H9 (cell line): ENCODE results near the gene BLOC1S3. TPM values are rescaled to one million over a fixed set of nuclear protein-coding genes. Genes with fewer than 3 reads are reported as not detected.

ENCODE experiments used
- DNase-seq: peaks from one replicate; pipeline ENCODE4 v3.0.0-alpha.2; 2017
- H2AFZ ChIP-seq: one replicate; pipeline ENCODE4 v1.6.1; 2013; ENCODE audit warnings: mild to moderate bottlenecking, low read length, control low read depth, moderate library complexity
- H2AK5ac ChIP-seq: 2 replicates; pipeline ENCODE4 v1.6.1; 2013; ENCODE audit warnings: low read length, control low read depth, mixed read lengths; ENCODE audit not compliant: insufficient read length
- H2BK120ac ChIP-seq: one replicate; pipeline ENCODE4 v1.6.1; 2013; ENCODE audit warnings: low read depth, mild to moderate bottlenecking, low read length, control low read depth, inconsistent platforms; ENCODE audit not compliant: poor library complexity, severe bottlenecking
- H2BK12ac ChIP-seq: 2 replicates; pipeline ENCODE4 v1.6.1; 2013; ENCODE audit warnings: low read length, control low read depth, mixed read lengths, low read depth; ENCODE audit not compliant: insufficient read length
- H2BK15ac ChIP-seq: 2 replicates; pipeline ENCODE4 v1.6.1; 2013; ENCODE audit warnings: low read depth, low read length, control low read depth
- H2BK20ac ChIP-seq: one replicate; pipeline ENCODE4 v1.6.1; 2013; ENCODE audit warnings: low read depth, mild to moderate bottlenecking, low read length, control low read depth, inconsistent platforms; ENCODE audit not compliant: poor library complexity, severe bottlenecking
- H2BK5ac ChIP-seq: 2 replicates; pipeline ENCODE4 v1.6.1; 2013; ENCODE audit warnings: low read length, control low read depth, mixed read lengths; ENCODE audit not compliant: insufficient read length
- H3K14ac ChIP-seq: 2 replicates; pipeline ENCODE4 v1.6.1; 2013; ENCODE audit warnings: low read length, control low read depth; ENCODE audit not compliant: insufficient read depth
- H3K18ac ChIP-seq: 2 replicates; pipeline ENCODE4 v1.6.1; 2013; ENCODE audit warnings: low read depth, mild to moderate bottlenecking, mixed read lengths, low read length, control low read depth; ENCODE audit not compliant: insufficient read length
- H3K23ac ChIP-seq: 2 replicates; pipeline ENCODE4 v1.6.1; 2013; ENCODE audit warnings: low read length, control low read depth, mixed read lengths, low read depth; ENCODE audit not compliant: insufficient read length
- H3K23me2 ChIP-seq: 2 replicates; pipeline ENCODE4 v1.6.1; 2013; ENCODE audit warnings: low read depth, mild to moderate bottlenecking, mixed read lengths, low read length, control low read depth; ENCODE audit not compliant: insufficient read length, poor library complexity, severe bottlenecking
- H3K27ac ChIP-seq: 2 replicates; pipeline ENCODE4 v1.5.1; 2013; ENCODE audit warnings: low read length, control low read depth, mixed read lengths, low read depth; ENCODE audit not compliant: insufficient read length
- H3K27me3 ChIP-seq: 2 replicates; pipeline ENCODE4 v1.6.1; 2013; ENCODE audit warnings: low read length, control low read depth, inconsistent platforms; ENCODE audit not compliant: insufficient read depth
- H3K4ac ChIP-seq: 2 replicates; pipeline ENCODE4 v1.6.1; 2013; ENCODE audit warnings: low read depth, mild to moderate bottlenecking, control low read depth, inconsistent platforms, low read length, moderate library complexity
- H3K4me1 ChIP-seq: 2 replicates; pipeline ENCODE4 v1.6.1; 2013; ENCODE audit warnings: low read length, control low read depth, inconsistent platforms; ENCODE audit not compliant: insufficient read depth
- H3K4me2 ChIP-seq: 2 replicates; pipeline ENCODE4 v1.6.1; 2013; ENCODE audit warnings: low read length, control low read depth, mixed read lengths; ENCODE audit not compliant: insufficient read length, insufficient read depth
- H3K56ac ChIP-seq: 2 replicates; pipeline ENCODE4 v1.6.1; 2013; ENCODE audit warnings: low read depth, mild to moderate bottlenecking, mixed read lengths, low read length, control low read depth; ENCODE audit not compliant: insufficient read length
- H3K79me1 ChIP-seq: 2 replicates; pipeline ENCODE4 v1.6.1; 2013; ENCODE audit warnings: low read depth, mild to moderate bottlenecking, moderate library complexity, low read length, control low read depth, inconsistent platforms; ENCODE audit not compliant: insufficient read depth, poor library complexity, severe bottlenecking
- H3K79me2 ChIP-seq: 2 replicates; pipeline ENCODE4 v1.6.1; 2013; ENCODE audit warnings: low read length, control low read depth, inconsistent platforms; ENCODE audit not compliant: insufficient read depth
- H3K9ac ChIP-seq: 2 replicates; pipeline ENCODE4 v1.6.1; 2013; ENCODE audit warnings: low read length, control low read depth, mixed read lengths; ENCODE audit not compliant: insufficient read length; ENCODE audit errors: extremely low read depth
- H3K9me3 ChIP-seq: one replicate; pipeline ENCODE4 v1.6.1; 2013; ENCODE audit warnings: low read depth, low read length, inconsistent platforms; ENCODE audit not compliant: control insufficient read depth
- H3T11ph ChIP-seq: one replicate; pipeline ENCODE4 v1.6.1; 2013; ENCODE audit warnings: mild to moderate bottlenecking, low read length, control low read depth, inconsistent platforms
- H4K20me1 ChIP-seq: one replicate; pipeline ENCODE4 v1.6.1; 2013; ENCODE audit not compliant: control insufficient read depth, insufficient read length, insufficient read depth
- H4K5ac ChIP-seq: 2 replicates; pipeline ENCODE4 v1.6.1; 2013; ENCODE audit warnings: low read depth, mild to moderate bottlenecking, mixed read lengths, low read length, control low read depth; ENCODE audit not compliant: insufficient read length
- H4K8ac ChIP-seq: replicated peaks from 2 replicates; pipeline ENCODE4 v1.6.1; 2013; ENCODE audit warnings: low read length, control low read depth, mixed read lengths, low read depth; ENCODE audit not compliant: insufficient read length
- H4K91ac ChIP-seq: 2 replicates; pipeline ENCODE4 v1.6.1; 2013; ENCODE audit warnings: low read depth, mild to moderate bottlenecking, moderate library complexity, mixed read lengths, low read length, control low read depth; ENCODE audit not compliant: insufficient read length
- H3K27ac Mint-ChIP-seq, 3 experiments: 2 replicates in 2 of 3; 3 replicates in 1 of 3; pipeline ENCODE4 v1.8.0; 2020 to 2021; ENCODE audit warnings: mixed read lengths in 3 of 3, mild to moderate bottlenecking in 1 of 3, moderate library complexity in 1 of 3
- H3K27me3 Mint-ChIP-seq: 2 replicates; pipeline ENCODE4 v1.8.0; 2021; ENCODE audit warnings: low read depth, mild to moderate bottlenecking, moderate library complexity, mixed read lengths
- H3K36me3 Mint-ChIP-seq, 3 experiments: 2 replicates in 2 of 3; 3 replicates in 1 of 3; pipeline ENCODE4 v1.8.0; 2020 to 2021; ENCODE audit warnings: low read depth in 3 of 3, mixed read lengths in 3 of 3; ENCODE audit not compliant: insufficient read depth in 1 of 3
- H3K4me1 Mint-ChIP-seq, 2 experiments: 2 replicates each; pipeline ENCODE4 v1.8.0; 2020; ENCODE audit warnings: mixed read lengths in 2 of 2
- H3K4me3 Mint-ChIP-seq, 2 experiments: 2 replicates in 1 of 2; 3 replicates in 1 of 2; pipeline ENCODE4 v1.8.0; 2020 to 2021; ENCODE audit warnings: mild to moderate bottlenecking in 2 of 2, mixed read lengths in 2 of 2, moderate library complexity in 1 of 2
- H3K9me3 Mint-ChIP-seq, 2 experiments: 2 replicates in 1 of 2; 3 replicates in 1 of 2; pipeline ENCODE4 v1.8.0; 2020; ENCODE audit warnings: mild to moderate bottlenecking in 2 of 2, mixed read lengths in 2 of 2, moderate library complexity in 1 of 2
- CTCF ChIP-seq: fragments of 200-600 bp; sonication (generic); conservative IDR thresholded peaks from 3 replicates; pipeline ENCODE4 v1.8.0; 2021; ENCODE audit warnings: antibody characterized with exemption, mild to moderate bottlenecking
- WGBS: extraction: QIAGEN DNeasy Blood & Tissue Kit; methylation state at CpG from one replicate; pipeline ENCODE4 v1.1.7; 2013; ENCODE audit warnings: missing lambda C conversion rate, low lambda C conversion rate, mixed read lengths; ENCODE audit not compliant: insufficient read length; ENCODE audit errors: extremely low coverage; 5-methylcytosine and 5-hydroxymethylcytosine counted together
- total RNA-seq: library from RNA; stranded (reverse); gene quantifications from 2 replicates; pipeline ENCODE4 v1.2.1, GENCODE V29; 2021

The BLOC1S3 gene
- total RNA-seq, 1 experiment from 2014 or later = 9.2 TPM

GRCh38 chr19:45152504-45153338, 25.9 kb upstream of the BLOC1S3 start:
- no peak overlapping the region for H4K8ac ChIP-seq
- no peak overlapping the region for H3T11ph ChIP-seq
- no peak overlapping the region for H3K4ac ChIP-seq
- H3K23me2 ChIP-seq = no peaks in the 10 kb centered on the region
- H3K4me1 ChIP-seq = no peaks in the 10 kb centered on the region
- no peak overlapping the region for H4K91ac ChIP-seq
- H2BK12ac ChIP-seq = no peak overlapping the region
- no peak overlapping the region for H2AFZ ChIP-seq
- Mint-ChIP-seq H3K9me3 (no peaks in the 10 kb centered on the region; a peak in 1 of 5 replicates), H3K4me3 (no peak overlapping the region; a peak in 1 of 5 replicates), H3K27me3 (peaks cover 62% of the 10 kb centered on the region), H3K27ac (no peak overlapping the region), H3K4me1 (peaks cover 13 to 26% of the 10 kb centered on the region in 2 experiments), H3K36me3 (0 out of 7 replicates have a peak, but pooled peaks cover 0 to 2% (median 0%) of the 10 kb centered on the region in 3 experiments)
- no CpG with 5 or more reads among the region's 91 CpGs for WGBS
- H3K56ac ChIP-seq = no peak overlapping the region
- DNase-seq = peak; percentile 82
- no peak overlapping the region for H3K14ac ChIP-seq
- peaks cover 7% of the 10 kb centered on the region; the same call in 1 of the 2 replicates for H3K27me3 ChIP-seq
- H3K9me3 ChIP-seq = no peaks in the 10 kb centered on the region
- H3K9ac ChIP-seq = no peak overlapping the region
- H2AK5ac ChIP-seq = no peak overlapping the region
- H2BK5ac ChIP-seq = no peak overlapping the region
- no peak overlapping the region for H3K18ac ChIP-seq
- H2BK15ac ChIP-seq = no peak overlapping the region
- peak; percentile 23; the same call in 2 of the 3 replicates for TF ChIP-seq CTCF
- no peaks in the 10 kb centered on the region for H3K79me1 ChIP-seq
- H3K23ac ChIP-seq = no peak overlapping the region
- H2BK120ac ChIP-seq = no peak overlapping the region
- H2BK20ac ChIP-seq = no peak overlapping the region
- peak overlapping the region; percentile 27 for H3K4me2 ChIP-seq
- no peaks in the 10 kb centered on the region for H3K79me2 ChIP-seq
- H4K5ac ChIP-seq = no peak overlapping the region
- no peak overlapping the region for H3K27ac ChIP-seq
- H4K20me1 ChIP-seq = no peaks in the 10 kb centered on the region
